Nucleus accumbens (tissue), 56 donors: ENCODE results near the gene EXOC2.
A peak's percentile ranks its signal among the peaks of the same experiment; 100 is the strongest.
"Not testable (repeated sequence)": the region's sequence is repeated elsewhere in the genome, so short reads cannot be mapped to it uniquely, and the experiment has no call there.

ENCODE experiments used
- DNase-seq, 56 donors: peaks; one replicate each; lab custom pipeline; 2025; lab: John Stamatoyannopoulos, UW

Gene EXOC2

GRCh38 chr6:683742-684440 is 9.0 kb downstream of the EXOC2 start:
- DNase-seq, result peak in 4 of 56 donors; percentile 5 to 14 (median 14)

GRCh38 chr6:680666-681340 is 12.1 kb downstream of the EXOC2 start:
- no peak for DNase-seq

GRCh38 chr6:680251-680650 is 12.7 kb downstream of the EXOC2 start:
- no peak for DNase-seq

- no peak for DNase-seq
Measured at GRCh38 chr6:679282-679681, 13.7 kb downstream of the EXOC2 start.

GRCh38 chr6:678520-678919 is 14.4 kb downstream of the EXOC2 start:
- DNase-seq, result no peak

- no peak for DNase-seq
Measured at GRCh38 chr6:677919-678318, 15.0 kb downstream of the EXOC2 start.

- DNase-seq, result no peak
Measured at GRCh38 chr6:674956-675355, 18.0 kb downstream of the EXOC2 start.

GRCh38 chr6:674406-674805 is 18.5 kb downstream of the EXOC2 start:
- no peak for DNase-seq

- no peak for DNase-seq
Measured at GRCh38 chr6:667253-667927, 25.5 kb downstream of the EXOC2 start.

GRCh38 chr6:665403-666267 is 27.3 kb downstream of the EXOC2 start:
- no peak for DNase-seq

- DNase-seq, result not testable (repeated sequence)
Measured at GRCh38 chr6:663788-664187, 29.2 kb downstream of the EXOC2 start.

- DNase-seq, result no peak
Measured at GRCh38 chr6:659716-660581, 33.0 kb downstream of the EXOC2 start.

GRCh38 chr6:658244-658643 is 34.7 kb downstream of the EXOC2 start:
- no peak for DNase-seq

- no peak for DNase-seq
Measured at GRCh38 chr6:657743-658142, 35.2 kb downstream of the EXOC2 start.

GRCh38 chr6:656460-657252 is 36.3 kb downstream of the EXOC2 start, which contains the start of gene HUS1B:
Gene HUS1B, minus strand, starts transcription at chr6:657100. Its CDS starts 156 bp downstream, at chr6:656944.
- no peak for DNase-seq

- no peak for DNase-seq
Measured at GRCh38 chr6:654136-654535, 38.8 kb downstream of the EXOC2 start.

GRCh38 chr6:652865-653264 is 40.1 kb downstream of the EXOC2 start:
- DNase-seq, result no peak

GRCh38 chr6:650098-650497 is 42.8 kb downstream of the EXOC2 start:
- no peak for DNase-seq

GRCh38 chr6:642805-643204 is 50.1 kb downstream of the EXOC2 start:
- DNase-seq, result no peak
